Esophagus (tissue), 2 donors: Measurements from ENCODE around the gene PRR23C. TPM values are rescaled to one million over a fixed set of nuclear protein-coding genes. Genes with fewer than 3 reads are reported as not detected.

Experiments used
- H3K27ac ChIP-seq, 2 donors: one replicate each; pipeline ENCODE4 v1.5.1; 2013; ENCODE audit warnings: low read depth in 2 of 2, mild to moderate bottlenecking in 2 of 2, inconsistent platforms in 1 of 2, low read length in 1 of 2, moderate library complexity in 1 of 2
- H3K27me3 ChIP-seq, 2 donors: one replicate each; pipeline ENCODE4 v1.6.1; 2013; ENCODE audit warnings: low read length in 2 of 2, control low read depth in 1 of 2, mild to moderate bottlenecking in 1 of 2; ENCODE audit not compliant: insufficient read depth in 2 of 2, control insufficient read depth in 1 of 2
- H3K36me3 ChIP-seq, 2 donors: one replicate each; pipeline ENCODE4 v1.6.1; 2013; ENCODE audit warnings: low read length in 1 of 2; ENCODE audit not compliant: control insufficient read depth in 2 of 2, insufficient read depth in 2 of 2
- H3K4me1 ChIP-seq, 2 donors: one replicate each; pipeline ENCODE4 v1.6.1; 2013; ENCODE audit warnings: low read length in 1 of 2; ENCODE audit not compliant: control insufficient read depth in 2 of 2, insufficient read depth in 2 of 2
- H3K4me3 ChIP-seq, 2 donors: one replicate each; pipeline ENCODE4 v1.5.1; 2013; ENCODE audit warnings: low read length in 2 of 2, mild to moderate bottlenecking in 2 of 2, low read depth in 1 of 2, moderate library complexity in 1 of 2
- H3K9me3 ChIP-seq, 2 donors: one replicate each; pipeline ENCODE4 v1.6.1; 2013; ENCODE audit warnings: mild to moderate bottlenecking in 2 of 2, low read depth in 1 of 2, low read length in 1 of 2, moderate library complexity in 1 of 2; ENCODE audit not compliant: control insufficient read depth in 2 of 2, insufficient read depth in 1 of 2
- WGBS, 2 donors: extraction: QIAGEN DNeasy Blood & Tissue Kit; methylation state at CpG; one replicate each; pipeline ENCODE4 v1.1.7; 2013; 5-methylcytosine and 5-hydroxymethylcytosine counted together
- polyA plus RNA-seq, 2 donors: library from polyadenylated mRNA; stranded (reverse); fragments of 200-250 nt; gene quantifications; one replicate each; pipeline ENCODE4 v1.2.3, GENCODE V29; 2013
- donor health status: healthy with polysubstance abuse.
- donor health status: Bipolar disorder and iron deficiency.

PRR23C gene
- polyA plus RNA-seq, 2 donors: not detected

- WGBS, 2 donors: 85 to 88% methylated on average over 43 to 45 of the region's 45 CpGs
- Histone ChIP-seq H3K9me3 (peaks cover 0 to 4% of the 10 kb centered on the region in 2 donors), H3K4me3 (no peak overlapping the region), H3K27me3 (no peaks in the 10 kb centered on the region), H3K4me1 (no peaks in the 10 kb centered on the region), H3K27ac (no peak overlapping the region), H3K36me3 (no peaks in the 10 kb centered on the region)
These were observed 39.2 kb downstream of the PRR23C start for GRCh38 chr3:139005356-139005993.

GRCh38 chr3:138995706-138996105, 49.0 kb downstream of the PRR23C start:
- H3K36me3 ChIP-seq: no peaks in the 10 kb centered on the region
- 78 to 93% methylated on average over 1 of the region's 1 CpG for WGBS, 2 donors
- no peaks in the 10 kb centered on the region for H3K4me1 ChIP-seq
- no peaks in the 10 kb centered on the region for H3K27me3 ChIP-seq
- no peaks in the 10 kb centered on the region for H3K9me3 ChIP-seq
- H3K27ac ChIP-seq: no peak overlapping the region
- no peak overlapping the region for H3K4me3 ChIP-seq

Other genes with a start within 250 kb of the PRR23C start
- gene PIK3CB, start 210.0 kb downstream of the PRR23C start, polyA plus RNA-seq: 10 to 100 TPM in 1 of 2 donors, 1 to 10 TPM in 1; 7.5 to 10.6 TPM
- gene FOXL2, start 97.8 kb downstream of the PRR23C start, polyA plus RNA-seq: under 1 TPM in 1 of 2 donors, not detected in 1; 0.04 TPM
- gene FOXL2NB, start 97.7 kb downstream of the PRR23C start, polyA plus RNA-seq: under 1 TPM; 0.04 to 0.06 TPM
- gene PRR23A, start 38.6 kb downstream of the PRR23C start, polyA plus RNA-seq: not detected
- gene PRR23B, start 24.0 kb downstream of the PRR23C start, polyA plus RNA-seq: not detected